Measurements from ENCODE around the gene KLHDC9.

The KLHDC9 gene

GRCh38 chr1:161090617-161091016 lies 7.5 kb upstream of the KLHDC9 start:
- TF ChIP-seq NFRKB (IDR thresholded peaks at IDR 0.05), result no peak
- CTCF ChIA-PET, result no interaction called here
- POLR2A ChIA-PET, result no interaction called here
- DNase-seq (ENCODE audit: extremely low spot score), result no peak

- no peak for TF ChIP-seq PKNOX1 (IDR thresholded peaks at IDR 0.05)
- no peak for TF ChIP-seq BHLHE40 (IDR thresholded peaks at IDR 0.05; ENCODE audit: borderline replicate concordance)
- TF ChIP-seq ZNF384 (IDR thresholded peaks at IDR 0.05), result no peak
- TF ChIP-seq NFRKB (IDR thresholded peaks at IDR 0.05), result no peak
- no peak for TF ChIP-seq SP1 (IDR thresholded peaks at IDR 0.05)
- TF ChIP-seq CTBP1 (IDR thresholded peaks at IDR 0.05; ENCODE audit: borderline replicate concordance), result no peak
- no peak for TF ChIP-seq SUZ12 (IDR thresholded peaks at IDR 0.05)
- TF ChIP-seq L3MBTL2 (conservative IDR thresholded peaks at IDR 0.05), result no peak
- TF ChIP-seq FOXK2 (IDR thresholded peaks at IDR 0.05), result no peak
- no peak for TF ChIP-seq ARNT (IDR thresholded peaks at IDR 0.05)
- TF ChIP-seq ELF4 (IDR thresholded peaks at IDR 0.05), result no peak
- TF ChIP-seq LEF1 (IDR thresholded peaks at IDR 0.05; ENCODE audit: borderline replicate concordance), result no peak
- TF ChIP-seq HDGF (IDR thresholded peaks at IDR 0.05; ENCODE audit: borderline replicate concordance), result no peak
- TF ChIP-seq FOXM1 (IDR thresholded peaks at IDR 0.05; ENCODE audit: borderline replicate concordance), result no peak
- POLR2A ChIA-PET, result no interaction called here
- CTCF ChIA-PET, result no interaction called here
Observed at GRCh38 chr1:161091093-161091492, 7.1 kb upstream of the KLHDC9 start.

GRCh38 chr1:161091796-161092507 lies 6.2 kb upstream of the KLHDC9 start:
- no peak for DNase-seq (ENCODE audit: extremely low spot score)
- TF ChIP-seq CTBP1 (IDR thresholded peaks at IDR 0.05; ENCODE audit: borderline replicate concordance), result no peak
- TF ChIP-seq FOXK2 (IDR thresholded peaks at IDR 0.05), result no peak
- no peak for TF ChIP-seq BHLHE40 (IDR thresholded peaks at IDR 0.05; ENCODE audit: borderline replicate concordance)
- TF ChIP-seq NFRKB (IDR thresholded peaks at IDR 0.05), result no peak
- no peak for TF ChIP-seq HDGF (IDR thresholded peaks at IDR 0.05; ENCODE audit: borderline replicate concordance)
- no peak for TF ChIP-seq FOXM1 (IDR thresholded peaks at IDR 0.05; ENCODE audit: borderline replicate concordance)
- TF ChIP-seq ZNF384 (IDR thresholded peaks at IDR 0.05), result no peak
- no peak for TF ChIP-seq L3MBTL2 (conservative IDR thresholded peaks at IDR 0.05)
- no peak for TF ChIP-seq FOXA1 (IDR thresholded peaks at IDR 0.05)
- no peak for TF ChIP-seq SUZ12 (IDR thresholded peaks at IDR 0.05)
- TF ChIP-seq LEF1 (IDR thresholded peaks at IDR 0.05; ENCODE audit: borderline replicate concordance), result no peak
- no peak for TF ChIP-seq ELF4 (IDR thresholded peaks at IDR 0.05)
- ChIA-PET POLR2A (no interaction called here), CTCF (no interaction called here)

More at GRCh38 chr1:161091093-161091492, 7.1 kb upstream of the KLHDC9 start:
- no peak for DNase-seq (ENCODE audit: extremely low spot score)

- CTCF ChIA-PET, result no interaction called here
- DNase-seq (ENCODE audit: extremely low spot score), result no peak
- POLR2A ChIA-PET, result interaction anchor here (1.1 kb wide), 1 partner anchor 46 kb away, joined by 4 read pairs; the partner anchor contains the start of gene USF1
- TF ChIP-seq NFRKB (IDR thresholded peaks at IDR 0.05), result no peak
Observed at GRCh38 chr1:161092621-161093028, 5.5 kb upstream of the KLHDC9 start.

GRCh38 chr1:161094481-161094880 lies 3.7 kb upstream of the KLHDC9 start:
- POLR2A ChIA-PET, result no interaction called here
- DNase-seq (ENCODE audit: extremely low spot score), result no peak
- CTCF ChIA-PET, result no interaction called here
- TF ChIP-seq ZNF384 (IDR thresholded peaks at IDR 0.05) (no peak), TARDBP (IDR thresholded peaks at IDR 0.05) (no peak), FOXA1 (IDR thresholded peaks at IDR 0.05) (no peak), NFRKB (IDR thresholded peaks at IDR 0.05) (no peak), SP1 (IDR thresholded peaks at IDR 0.05) (no peak), BHLHE40 (IDR thresholded peaks at IDR 0.05; ENCODE audit: borderline replicate concordance) (no peak), CTBP1 (IDR thresholded peaks at IDR 0.05; ENCODE audit: borderline replicate concordance) (no peak), FOXK2 (IDR thresholded peaks at IDR 0.05) (no peak), SUZ12 (IDR thresholded peaks at IDR 0.05) (no peak), LEF1 (IDR thresholded peaks at IDR 0.05; ENCODE audit: borderline replicate concordance) (no peak), FOXM1 (IDR thresholded peaks at IDR 0.05; ENCODE audit: borderline replicate concordance) (no peak), ARNT (IDR thresholded peaks at IDR 0.05) (no peak), PKNOX1 (IDR thresholded peaks at IDR 0.05) (no peak), L3MBTL2 (conservative IDR thresholded peaks at IDR 0.05) (no peak), ELF4 (IDR thresholded peaks at IDR 0.05) (no peak), HDGF (IDR thresholded peaks at IDR 0.05; ENCODE audit: borderline replicate concordance) (no peak)

- ChIA-PET CTCF (interaction anchor here (0.7 to 0.9 kb wide), 2 partner anchors 56 to 368 kb away, joined by 3 to 5 read pairs; no protein-coding TSS in a partner anchor), POLR2A (interaction anchor here (3.0 kb wide), 1 partner anchor 49 kb away, joined by 8 read pairs; the partner anchor contains the start of gene USF1)
- TF ChIP-seq PKNOX1 (IDR thresholded peaks at IDR 0.05), result no peak
- TF ChIP-seq FOXM1 (IDR thresholded peaks at IDR 0.05; ENCODE audit: borderline replicate concordance), result no peak
- TF ChIP-seq HDGF (IDR thresholded peaks at IDR 0.05; ENCODE audit: borderline replicate concordance), result no peak
- no peak for TF ChIP-seq ZNF384 (IDR thresholded peaks at IDR 0.05)
- TF ChIP-seq SUZ12 (IDR thresholded peaks at IDR 0.05), result no peak
- no peak for TF ChIP-seq FOXA1 (IDR thresholded peaks at IDR 0.05)
- no peak for TF ChIP-seq TARDBP (IDR thresholded peaks at IDR 0.05)
- TF ChIP-seq LEF1 (IDR thresholded peaks at IDR 0.05; ENCODE audit: borderline replicate concordance), result no peak
- no peak for TF ChIP-seq ARNT (IDR thresholded peaks at IDR 0.05)
- no peak for TF ChIP-seq L3MBTL2 (conservative IDR thresholded peaks at IDR 0.05)
- TF ChIP-seq SP1 (IDR thresholded peaks at IDR 0.05), result no peak
- no peak for TF ChIP-seq BHLHE40 (IDR thresholded peaks at IDR 0.05; ENCODE audit: borderline replicate concordance)
- no peak for TF ChIP-seq FOXK2 (IDR thresholded peaks at IDR 0.05)
- TF ChIP-seq ELF4 (IDR thresholded peaks at IDR 0.05), result no peak
- no peak for TF ChIP-seq NFRKB (IDR thresholded peaks at IDR 0.05)
- no peak for DNase-seq (ENCODE audit: extremely low spot score)
Observed at GRCh38 chr1:161095230-161095629, 2.9 kb upstream of the KLHDC9 start.

All from HEK293T (cell line).